Measurements from ENCODE around the gene TTC38.

TTC38 gene

GRCh38 chr22:46280999-46281623 is 13.3 kb downstream of the TTC38 start:
- H3K27me3 ChIP-seq (ENCODE audit: insufficient read depth, low read length, poor library complexity, severe bottlenecking) = no peaks in the 10 kb centered on the region
- H3K4me1 ChIP-seq (ENCODE audit: insufficient read depth, low read length, poor library complexity, severe bottlenecking) = no peaks in the 10 kb centered on the region
- no peaks in the 10 kb centered on the region for H3K79me2 ChIP-seq (ENCODE audit: insufficient read depth, low read length)
- H3K4me3 ChIP-seq (ENCODE audit: low read length, poor library complexity, severe bottlenecking) = no peak overlapping the region
- no peaks in the 10 kb centered on the region for H4K20me1 ChIP-seq (ENCODE audit: insufficient read depth, low read length, poor library complexity, severe bottlenecking)
- no peaks in the 10 kb centered on the region for H3K9me2 ChIP-seq (replicated peaks; ENCODE audit: low read depth, low read length)
- TF ChIP-seq CTCF (conservative IDR thresholded peaks at IDR 0.05; ENCODE audit: low read length) (no peak), EZH2phosphoT487 (IDR thresholded peaks at IDR 0.05; ENCODE audit: borderline replicate concordance) (no peak)
- no peak overlapping the region for H2AFZ ChIP-seq (ENCODE audit: low read length)
- H3K4me2 ChIP-seq (ENCODE audit: low read depth, low read length, poor library complexity, severe bottlenecking) = no peak overlapping the region
- H3K36me3 ChIP-seq (ENCODE audit: insufficient read depth, low read length) = peaks cover 57% of the 10 kb centered on the region; the same call in 1 of the 2 replicates
- H3F3A ChIP-seq (ENCODE audit: low read depth) = no peaks in the 10 kb centered on the region
- H3K9ac ChIP-seq (ENCODE audit: low read depth, low read length, poor library complexity, severe bottlenecking) = no peak overlapping the region
- H3K9me3 ChIP-seq (ENCODE audit: insufficient read depth, low read depth, low read length) = no peaks in the 10 kb centered on the region

GRCh38 chr22:46281866-46282678 is 14.3 kb downstream of the TTC38 start:
- Histone ChIP-seq H2AFZ (ENCODE audit: low read length) (no peak overlapping the region), H3F3A (ENCODE audit: low read depth) (no peaks in the 10 kb centered on the region), H3K9ac (ENCODE audit: low read depth, low read length, poor library complexity, severe bottlenecking) (no peak overlapping the region), H3K9me3 (ENCODE audit: insufficient read depth, low read depth, low read length) (no peaks in the 10 kb centered on the region), H3K36me3 (ENCODE audit: insufficient read depth, low read length) (peaks cover 55% of the 10 kb centered on the region; the same call in 1 of the 2 replicates), H3K27me3 (ENCODE audit: insufficient read depth, low read length, poor library complexity, severe bottlenecking) (no peaks in the 10 kb centered on the region), H3K4me2 (ENCODE audit: low read depth, low read length, poor library complexity, severe bottlenecking) (no peak overlapping the region), H3K4me1 (ENCODE audit: insufficient read depth, low read length, poor library complexity, severe bottlenecking) (peaks cover 5% of the 10 kb centered on the region), H3K9me2 (replicated peaks; ENCODE audit: low read depth, low read length) (no peaks in the 10 kb centered on the region), H3K4me3 (ENCODE audit: low read length, poor library complexity, severe bottlenecking) (no peak overlapping the region), H3K79me2 (ENCODE audit: insufficient read depth, low read length) (peaks cover 6% of the 10 kb centered on the region; the same call in 1 of the 2 replicates), H4K20me1 (ENCODE audit: insufficient read depth, low read length, poor library complexity, severe bottlenecking) (no peaks in the 10 kb centered on the region)
- TF ChIP-seq EZH2phosphoT487 (IDR thresholded peaks at IDR 0.05; ENCODE audit: borderline replicate concordance) (no peak), CTCF (conservative IDR thresholded peaks at IDR 0.05; ENCODE audit: low read length) (no peak)

GRCh38 chr22:46286006-46286405 is 18.2 kb downstream of the TTC38 start:
- Histone ChIP-seq H3K36me3 (ENCODE audit: insufficient read depth, low read length) (peaks cover 36% of the 10 kb centered on the region; the same call in 1 of the 2 replicates), H3K27me3 (ENCODE audit: insufficient read depth, low read length, poor library complexity, severe bottlenecking) (no peaks in the 10 kb centered on the region)

More at GRCh38 chr22:46286006-46286405, 18.2 kb downstream of the TTC38 start:
- TF ChIP-seq CTCF (conservative IDR thresholded peaks at IDR 0.05; ENCODE audit: low read length) (no peak), EZH2phosphoT487 (IDR thresholded peaks at IDR 0.05; ENCODE audit: borderline replicate concordance) (no peak)
- Histone ChIP-seq H3K9me2 (replicated peaks; ENCODE audit: low read depth, low read length) (no peaks in the 10 kb centered on the region), H4K20me1 (ENCODE audit: insufficient read depth, low read length, poor library complexity, severe bottlenecking) (no peaks in the 10 kb centered on the region), H3K4me2 (ENCODE audit: low read depth, low read length, poor library complexity, severe bottlenecking) (no peak overlapping the region), H3K9ac (ENCODE audit: low read depth, low read length, poor library complexity, severe bottlenecking) (no peak overlapping the region), H3K4me3 (ENCODE audit: low read length, poor library complexity, severe bottlenecking) (no peak overlapping the region), H3F3A (ENCODE audit: low read depth) (no peaks in the 10 kb centered on the region), H3K9me3 (ENCODE audit: insufficient read depth, low read depth, low read length) (no peaks in the 10 kb centered on the region), H3K4me1 (ENCODE audit: insufficient read depth, low read length, poor library complexity, severe bottlenecking) (peaks cover 41% of the 10 kb centered on the region), H3K79me2 (ENCODE audit: insufficient read depth, low read length) (peaks cover 21% of the 10 kb centered on the region; the same call in 1 of the 2 replicates), H2AFZ (ENCODE audit: low read length) (no peak overlapping the region)
